HG02870 (cell line): ENCODE measurements around the gene ZNF3.
A peak's percentile ranks its signal among the peaks of the same experiment; 100 is the strongest.

Experiments
- ATAC-seq: cut with Tn5 transposase; IDR thresholded peaks from one replicate; pipeline ENCODE4 v1.9.1; 2021; ENCODE audit warnings: mild to moderate bottlenecking, moderate library complexity; ENCODE audit not compliant: unreplicated experiment

ZNF3 gene

GRCh38 chr7:100109521-100110163, 28.1 kb upstream of the ZNF3 start:
- ATAC-seq = no peak

DNA sequence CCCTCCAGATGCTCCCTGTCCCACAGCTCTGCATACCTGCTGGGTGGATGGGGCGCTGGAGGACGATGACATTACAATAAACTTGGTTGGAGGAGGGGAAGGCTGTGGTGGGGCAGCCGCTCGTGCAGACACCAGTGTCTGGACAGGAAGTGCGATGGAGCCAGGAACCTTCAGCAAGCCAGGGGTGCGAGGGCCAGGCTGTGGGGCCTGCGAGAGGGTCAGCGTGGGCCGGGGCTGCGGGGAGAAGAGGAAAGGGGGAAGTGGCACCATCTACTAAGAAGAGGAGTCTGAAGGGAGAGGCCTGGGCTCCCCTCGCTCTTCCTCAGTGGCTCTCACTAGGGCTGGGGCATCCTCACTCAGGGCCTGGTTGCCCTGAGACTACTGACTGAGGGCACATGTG, 26.4 kb upstream of the ZNF3 start:
- no peak for ATAC-seq

GRCh38 chr7:100107125-100107737, 25.7 kb upstream of the ZNF3 start:
- no peak for ATAC-seq

GRCh38 chr7:100106633-100107032, 25.1 kb upstream of the ZNF3 start:
- ATAC-seq = no peak

DNA sequence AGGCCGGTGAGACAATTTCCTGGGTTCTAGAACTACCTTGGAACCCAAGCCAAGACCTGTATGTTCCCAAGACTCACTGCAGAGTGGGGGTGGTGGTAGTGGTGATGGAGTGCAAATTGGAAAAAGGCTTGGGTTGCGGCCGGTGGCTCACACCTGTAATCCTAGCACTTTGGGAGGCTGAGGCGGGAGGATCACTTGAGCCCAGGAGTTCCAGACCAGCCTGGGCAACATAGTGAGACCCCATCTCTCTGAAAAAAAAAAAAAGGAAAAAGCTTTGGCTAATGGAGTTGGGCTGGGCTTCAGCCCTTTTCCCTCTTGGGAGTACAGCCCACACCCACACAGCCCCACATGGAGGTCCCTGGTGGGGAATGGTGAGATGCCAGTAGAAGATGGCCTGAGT, 24.0 kb upstream of the ZNF3 start:
- ATAC-seq = no peak

DNA sequence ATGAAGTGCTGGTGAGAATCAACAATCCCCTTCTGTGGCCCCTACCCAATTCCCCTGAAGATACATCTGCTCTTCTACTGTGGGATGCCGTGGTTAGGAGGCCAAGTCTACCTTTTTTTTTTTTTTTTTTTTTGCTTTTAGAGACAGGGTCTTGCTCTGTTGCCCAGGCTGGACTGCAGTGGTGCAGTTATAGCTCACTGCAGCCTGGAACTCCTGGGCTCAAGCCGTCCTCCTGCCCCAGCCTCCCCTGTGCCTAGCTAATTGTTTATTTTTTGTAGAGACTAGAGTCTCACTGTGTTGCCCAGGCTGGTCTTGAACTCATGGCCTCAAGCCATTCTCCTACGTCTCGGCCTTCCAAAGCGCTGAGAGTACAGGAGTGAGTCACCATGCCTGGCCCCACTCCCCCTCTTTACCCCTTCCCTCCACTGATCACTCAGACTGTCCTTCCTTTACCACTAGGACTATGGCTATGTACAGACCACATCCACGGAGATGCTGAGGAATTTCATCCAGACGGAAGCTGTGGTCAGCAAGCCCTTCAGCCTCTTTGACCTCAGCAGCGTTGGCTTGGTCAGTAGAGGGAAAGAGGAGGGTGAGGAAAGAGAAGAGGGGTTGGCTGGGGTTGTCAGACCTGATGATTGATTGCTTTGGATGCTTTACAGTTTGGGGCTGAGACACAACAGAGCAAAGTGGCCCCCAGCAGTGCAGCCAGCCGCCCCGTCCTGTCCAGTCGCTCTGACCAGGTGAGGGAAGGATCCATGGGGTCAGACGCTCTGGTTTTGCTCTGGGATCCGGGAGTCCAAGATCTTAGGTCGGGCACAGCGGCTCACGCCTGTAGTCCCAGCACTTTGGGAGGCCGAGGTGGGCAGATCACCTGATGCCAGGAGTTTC, 21.7 kb upstream of the ZNF3 start:
- ATAC-seq = no peak

GRCh38 chr7:100101016-100101862, 19.7 kb upstream of the ZNF3 start, which contains the start of the genes AP4M1 and MCM7:
AP4M1 (plus strand) TSS chr7:100101643; CDS start chr7:100101715, 72 bp downstream.
MCM7 (minus strand) TSS chr7:100101397; CDS start chr7:100101294, 103 bp downstream.
- peak; percentile 86 for ATAC-seq

GRCh38 chr7:100100420-100101015, 19.0 kb upstream of the ZNF3 start:
- peak; percentile 60 for ATAC-seq

DNA sequence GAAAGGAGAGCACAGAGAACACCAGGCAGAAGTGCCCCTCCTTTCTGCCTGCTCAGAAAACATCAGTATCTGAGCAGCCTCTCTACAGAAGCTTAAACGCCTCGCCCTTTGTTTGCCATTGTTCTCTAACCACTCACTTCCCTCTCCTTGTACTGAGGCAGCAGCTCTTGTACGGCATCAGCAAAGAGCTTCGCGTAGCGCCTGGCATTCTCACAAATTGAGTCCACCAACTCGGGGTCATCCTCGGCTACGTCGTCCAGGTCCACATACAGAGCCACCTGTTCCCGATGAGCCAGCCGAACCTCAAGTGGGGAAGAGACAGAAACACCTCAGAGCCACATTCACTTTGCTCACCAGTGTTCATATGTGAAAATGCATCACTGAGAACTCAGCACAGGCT, 17.9 kb upstream of the ZNF3 start:
- no peak for ATAC-seq

- ATAC-seq = no peak
Measured at GRCh38 chr7:100098913-100099312, 17.4 kb upstream of the ZNF3 start.

DNA sequence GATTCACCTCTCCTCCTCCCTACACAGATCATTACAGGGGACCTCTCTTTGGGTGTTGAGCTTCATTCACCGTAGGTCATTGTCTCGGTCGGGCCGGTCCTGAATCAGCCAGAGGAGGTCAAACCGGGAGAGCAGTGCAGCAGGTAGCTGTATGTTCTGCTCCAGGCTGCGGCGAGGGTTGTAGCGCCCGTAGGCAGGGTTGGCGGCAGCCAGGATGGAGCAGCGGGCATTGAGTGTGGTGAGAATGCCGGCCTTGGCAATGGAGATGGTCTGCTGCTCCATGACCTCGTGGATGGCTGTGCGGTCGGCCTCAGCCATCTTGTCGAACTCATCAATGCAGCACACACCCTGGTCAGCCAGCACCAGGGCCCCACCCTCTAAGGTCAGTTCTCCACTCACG, 14.2 kb upstream of the ZNF3 start:
- no peak for ATAC-seq

GRCh38 chr7:100095289-100095688, 13.8 kb upstream of the ZNF3 start:
- no peak for ATAC-seq

- no peak for ATAC-seq
Measured at GRCh38 chr7:100093925-100094486, 12.5 kb upstream of the ZNF3 start.

DNA sequence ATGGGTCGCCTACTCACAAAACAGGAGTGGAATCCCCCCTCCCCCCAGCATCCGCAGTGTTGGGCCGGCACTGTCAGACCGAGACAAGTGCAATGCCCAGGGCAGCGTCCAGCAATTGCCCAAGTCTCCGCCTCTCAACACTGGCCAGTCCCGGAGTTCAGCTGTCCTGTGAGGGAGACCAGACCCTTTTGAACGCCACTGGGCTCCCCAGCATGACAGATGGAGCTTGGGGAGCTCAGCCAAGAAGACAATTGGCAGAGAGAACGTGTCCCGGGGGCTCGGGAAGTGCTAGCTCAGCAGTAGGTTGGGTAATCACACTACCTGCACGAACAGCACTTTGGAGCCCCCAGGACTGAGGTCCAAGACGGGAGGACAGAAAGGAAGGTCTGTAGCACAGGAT, 12.0 kb upstream of the ZNF3 start:
- ATAC-seq = no peak

- no peak for ATAC-seq
Measured at GRCh38 chr7:100093054-100093453, 11.5 kb upstream of the ZNF3 start.

DNA sequence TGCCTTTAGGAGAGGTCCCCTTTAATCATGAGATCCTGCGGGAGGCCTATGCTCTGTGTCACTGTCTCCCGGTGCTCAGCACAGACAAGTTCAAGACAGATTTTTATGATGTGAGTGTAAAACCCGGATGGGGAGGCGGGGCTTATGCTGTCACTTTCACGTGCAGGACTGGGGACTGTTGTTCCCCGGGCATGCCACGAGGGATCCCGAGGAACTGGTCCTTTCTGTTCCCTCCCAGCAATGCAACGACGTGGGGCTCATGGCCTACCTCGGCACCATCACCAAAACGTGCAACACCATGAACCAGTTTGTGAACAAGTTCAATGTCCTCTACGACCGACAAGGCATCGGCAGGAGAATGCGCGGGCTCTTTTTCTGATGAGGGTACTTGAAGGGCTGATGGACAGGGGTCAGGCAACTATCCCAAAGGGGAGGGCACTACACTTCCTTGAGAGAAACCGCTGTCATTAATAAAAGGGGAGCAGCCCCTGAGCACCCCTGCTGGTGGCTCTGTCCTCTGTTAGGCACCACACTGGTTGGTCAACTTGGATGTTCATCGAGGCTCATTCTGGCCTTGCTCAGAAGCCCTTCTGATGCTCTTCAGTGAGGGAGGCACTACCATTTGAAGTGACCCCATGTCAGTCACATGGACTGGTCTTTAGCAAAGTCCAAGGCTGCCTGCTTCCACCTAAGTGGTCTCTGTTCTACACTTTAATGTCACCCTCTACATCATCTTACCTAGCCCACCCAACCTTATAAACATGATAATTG, 10.1 kb upstream of the ZNF3 start:
- no peak for ATAC-seq

DNA sequence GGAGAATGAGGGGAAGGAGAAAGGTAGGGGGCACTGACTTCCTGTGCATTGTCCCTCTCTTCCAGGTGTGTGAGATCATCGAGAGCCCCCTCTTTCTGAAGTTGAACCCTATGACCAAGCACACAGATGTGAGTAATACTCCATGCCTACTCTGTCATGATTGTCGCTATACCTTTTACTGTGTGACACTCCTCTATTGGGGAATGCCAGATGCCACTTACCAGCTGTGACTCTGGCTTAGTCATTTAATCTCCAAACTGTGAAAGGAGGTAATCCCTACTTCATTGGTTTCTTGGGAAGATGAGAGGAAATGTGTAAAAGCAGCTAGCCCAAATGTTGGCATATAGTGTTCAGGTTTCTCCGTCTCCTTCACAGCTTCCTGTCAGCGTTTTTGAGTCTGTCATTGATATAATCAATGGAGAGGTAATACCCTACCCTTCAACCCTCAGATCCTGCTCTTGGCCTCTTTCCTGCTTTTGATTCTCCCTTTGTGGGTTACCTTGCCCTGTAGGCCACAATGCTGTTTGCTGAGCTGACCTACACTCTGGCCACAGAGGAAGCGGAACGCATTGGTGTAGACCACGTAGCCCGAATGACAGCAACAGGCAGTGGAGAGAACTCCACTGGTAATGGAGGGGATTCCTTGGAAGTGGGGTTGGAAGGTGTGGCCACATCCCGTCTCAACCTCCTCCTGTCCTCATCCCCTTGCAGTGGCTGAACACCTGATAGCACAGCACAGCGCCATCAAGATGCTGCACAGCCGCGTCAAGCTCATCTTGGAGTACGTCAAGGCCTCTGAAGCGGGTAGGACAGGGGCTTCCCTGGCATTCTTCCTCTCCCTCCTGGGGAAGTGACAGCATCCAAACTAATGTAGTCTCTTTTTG, 9.2 kb upstream of the ZNF3 start:
- no peak for ATAC-seq

DNA sequence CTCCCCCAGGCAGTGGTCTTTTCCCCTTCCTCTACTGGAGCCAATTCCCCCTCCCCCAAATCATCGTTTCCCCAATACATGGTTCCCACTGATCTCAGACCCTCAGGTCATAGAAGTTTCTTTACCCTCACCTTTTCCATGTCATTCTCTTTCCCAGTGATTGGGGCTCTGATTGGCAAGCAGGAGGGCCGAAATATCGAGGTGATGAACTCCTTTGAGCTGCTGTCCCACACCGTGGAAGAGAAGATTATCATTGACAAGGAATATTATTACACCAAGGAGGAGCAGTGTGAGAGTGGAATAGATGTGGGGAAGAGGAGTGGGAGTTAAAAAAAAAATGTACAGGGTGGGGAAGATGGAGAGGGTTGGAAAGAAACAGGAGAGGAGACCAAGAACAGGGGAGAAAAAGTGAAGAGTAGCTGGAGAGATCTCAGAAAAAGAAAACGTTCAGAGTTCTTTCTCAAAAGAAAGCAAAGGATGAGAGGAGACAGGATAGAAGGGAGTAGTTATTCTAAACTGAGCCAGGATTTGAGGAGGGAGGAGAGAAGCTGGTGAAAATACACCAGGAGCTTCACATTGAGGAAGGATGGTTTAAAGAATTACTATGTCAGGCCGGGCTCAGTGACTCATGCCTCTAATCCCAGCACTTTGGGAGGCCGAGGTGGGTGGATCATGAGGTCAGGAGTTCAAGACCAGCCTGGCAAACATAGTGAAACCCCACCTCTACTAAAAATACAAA, 8.1 kb upstream of the ZNF3 start:
- ATAC-seq = no peak
